ENCODE measurements around the gene GLYAT.

GRCh38 chr11:58676563-58677135, 55.1 kb downstream of the GLYAT start:
- TF ChIP-seq EZH2 (IDR thresholded peaks at IDR 0.05; ENCODE audit: borderline replicate concordance) = no peak
- no peak for TF ChIP-seq CTCF (IDR thresholded peaks at IDR 0.05; ENCODE audit: poor library complexity)

All from hepatocyte (in vitro differentiated cells).